ENCODE results near the gene CASK.

The CASK gene

GRCh38 chrX:41827886-41828285 lies 95.5 kb downstream of the CASK start:
- DNase-seq, result no peak

GRCh38 chrX:41825796-41826195 lies 97.6 kb downstream of the CASK start:
- no peak for DNase-seq

- no peak for DNase-seq
These were observed 98.8 kb downstream of the CASK start for GRCh38 chrX:41824551-41824950.

- DNase-seq, result no peak
These were observed 100.0 kb downstream of the CASK start for GRCh38 chrX:41823402-41823801.

GRCh38 chrX:41822892-41823291 lies 100.5 kb downstream of the CASK start:
- no peak for DNase-seq

- DNase-seq, result no peak
These were observed 115.3 kb downstream of the CASK start for GRCh38 chrX:41808047-41808446.

GRCh38 chrX:41802958-41803357 lies 120.4 kb downstream of the CASK start:
- no peak for DNase-seq

GRCh38 chrX:41799661-41800060 lies 123.7 kb downstream of the CASK start:
- no peak for DNase-seq

GRCh38 chrX:41796577-41796976 lies 126.8 kb downstream of the CASK start:
- DNase-seq, result peak; percentile 10

- no peak for DNase-seq
These were observed 127.3 kb downstream of the CASK start for GRCh38 chrX:41796046-41796445.

- no peak for DNase-seq
These were observed 134.0 kb downstream of the CASK start for GRCh38 chrX:41789374-41789773.

GRCh38 chrX:41785685-41786084 lies 137.7 kb downstream of the CASK start:
- DNase-seq, result no peak

- DNase-seq, result peak; percentile 51
These were observed 141.9 kb downstream of the CASK start for GRCh38 chrX:41781500-41781899.

GRCh38 chrX:41779941-41780340 lies 143.4 kb downstream of the CASK start:
- no peak for DNase-seq

GRCh38 chrX:41779030-41779564 lies 144.3 kb downstream of the CASK start:
- no peak for DNase-seq

- no peak for DNase-seq
These were observed 161.7 kb downstream of the CASK start for GRCh38 chrX:41761702-41762101.

GRCh38 chrX:41761169-41761568 lies 162.2 kb downstream of the CASK start:
- DNase-seq, result no peak

- DNase-seq, result peak; percentile 37
These were observed 163.5 kb downstream of the CASK start for GRCh38 chrX:41759817-41760216.

GRCh38 chrX:41758401-41758800 lies 165.0 kb downstream of the CASK start:
- no peak for DNase-seq

GRCh38 chrX:41750716-41751115 lies 172.6 kb downstream of the CASK start:
- no peak for DNase-seq

- no peak for DNase-seq
These were observed 183.5 kb downstream of the CASK start for GRCh38 chrX:41739871-41740270.

GRCh38 chrX:41737065-41737464 lies 186.3 kb downstream of the CASK start:
- DNase-seq, result peak; percentile 18

GRCh38 chrX:41734530-41734929 lies 188.8 kb downstream of the CASK start:
- DNase-seq, result peak; percentile 13

GRCh38 chrX:41733939-41734338 lies 189.4 kb downstream of the CASK start:
- DNase-seq, result no peak

- no peak for DNase-seq
These were observed 191.1 kb downstream of the CASK start for GRCh38 chrX:41732260-41732659.

- DNase-seq, result no peak
These were observed 193.3 kb downstream of the CASK start for GRCh38 chrX:41730081-41730480.
